NB4 (cell line): ENCODE results near the gene LCN15.
A peak's percentile ranks its signal among the peaks of the same experiment; 100 is the strongest.
"Not testable (repeated sequence)": the region's sequence is repeated elsewhere in the genome, so short reads cannot be mapped to it uniquely, and the experiment has no call there.

Experiments used
- DNase-seq: peaks from one replicate; pipeline ENCODE4 v3.0.0; 2010; ENCODE audit warnings: low read depth
- H3K4me3 ChIP-seq: one replicate; pipeline ENCODE4 v1.5.1; 2011; ENCODE audit warnings: mild to moderate bottlenecking, low read depth, low read length, moderate library complexity
- MAX ChIP-seq: IDR thresholded peaks from 2 replicates; pipeline ENCODE4 v1.6.1; 2011; ENCODE audit warnings: low read depth, low read length
- MYC ChIP-seq: IDR thresholded peaks from 2 replicates; pipeline ENCODE4 v1.6.1; 2011; ENCODE audit warnings: low read depth, low read length
- POLR2A ChIP-seq: IDR thresholded peaks from 2 replicates; pipeline ENCODE4 v1.6.1; 2011; ENCODE audit warnings: mild to moderate bottlenecking; ENCODE audit not compliant: insufficient read length; ENCODE audit errors: extremely low read depth
- TF ChIP-seq, protein P1 (sequence below): IDR thresholded peaks from one replicate; pipeline ENCODE4 v1.5.1; 2012; ENCODE audit warnings: low read depth, low read length

LCN15 gene

GRCh38 chr9:136789523-136789937 is 25.2 kb upstream of the LCN15 start:
- DNase-seq: no peak
- TF ChIP-seq, protein P1, sequence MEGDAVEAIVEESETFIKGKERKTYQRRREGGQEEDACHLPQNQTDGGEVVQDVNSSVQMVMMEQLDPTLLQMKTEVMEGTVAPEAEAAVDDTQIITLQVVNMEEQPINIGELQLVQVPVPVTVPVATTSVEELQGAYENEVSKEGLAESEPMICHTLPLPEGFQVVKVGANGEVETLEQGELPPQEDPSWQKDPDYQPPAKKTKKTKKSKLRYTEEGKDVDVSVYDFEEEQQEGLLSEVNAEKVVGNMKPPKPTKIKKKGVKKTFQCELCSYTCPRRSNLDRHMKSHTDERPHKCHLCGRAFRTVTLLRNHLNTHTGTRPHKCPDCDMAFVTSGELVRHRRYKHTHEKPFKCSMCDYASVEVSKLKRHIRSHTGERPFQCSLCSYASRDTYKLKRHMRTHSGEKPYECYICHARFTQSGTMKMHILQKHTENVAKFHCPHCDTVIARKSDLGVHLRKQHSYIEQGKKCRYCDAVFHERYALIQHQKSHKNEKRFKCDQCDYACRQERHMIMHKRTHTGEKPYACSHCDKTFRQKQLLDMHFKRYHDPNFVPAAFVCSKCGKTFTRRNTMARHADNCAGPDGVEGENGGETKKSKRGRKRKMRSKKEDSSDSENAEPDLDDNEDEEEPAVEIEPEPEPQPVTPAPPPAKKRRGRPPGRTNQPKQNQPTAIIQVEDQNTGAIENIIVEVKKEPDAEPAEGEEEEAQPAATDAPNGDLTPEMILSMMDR: no peak
- TF ChIP-seq POLR2A (no peak), MYC (no peak), MAX (no peak)
- H3K4me3 ChIP-seq: no peak overlapping the region

- DNase-seq, H3K4me3 ChIP-seq: not testable (repeated sequence)
These were observed 24.6 kb upstream of the LCN15 start for GRCh38 chr9:136788644-136789522.

DNA sequence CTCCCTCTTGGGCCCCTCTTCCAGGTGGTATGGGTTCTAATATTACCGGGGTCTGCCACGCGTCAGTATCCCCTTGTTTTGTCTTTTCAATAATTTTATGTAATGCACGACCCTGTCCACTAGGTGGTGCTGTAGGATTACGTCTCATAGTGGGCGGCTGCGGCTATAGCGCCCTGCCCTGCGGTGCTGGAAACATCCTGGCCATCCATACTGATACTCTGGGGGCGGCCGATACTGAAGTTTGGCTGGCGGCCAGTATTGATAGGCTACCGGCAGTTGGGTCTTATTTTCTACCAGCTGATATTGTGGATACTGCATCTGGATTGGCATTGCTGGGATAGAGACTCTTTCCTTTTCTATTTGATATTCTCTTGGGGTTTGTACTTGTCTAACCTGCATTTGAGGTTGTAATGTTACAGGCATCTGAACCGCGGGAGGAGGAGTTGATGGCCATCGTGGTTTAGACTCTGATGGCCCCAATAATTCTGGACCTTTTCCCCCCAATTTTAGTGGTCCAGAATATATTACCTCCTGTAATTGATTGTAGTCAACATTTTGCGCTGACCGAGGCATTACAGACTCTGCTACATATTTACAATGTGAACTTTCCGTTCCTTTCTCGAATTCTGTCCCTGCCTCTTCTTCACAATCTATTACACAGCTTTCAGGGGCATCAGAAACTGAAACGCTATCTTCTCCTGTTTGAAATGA is 23.5 kb upstream of the LCN15 start:
- no peak for TF ChIP-seq POLR2A
- no peak for TF ChIP-seq MYC
- no peak for TF ChIP-seq MAX
- TF ChIP-seq, protein P1: peak; percentile 62
- peak overlapping the region; percentile 36 for H3K4me3 ChIP-seq
- DNase-seq: peak; percentile 82

- H3K4me3 ChIP-seq, DNase-seq: not testable (repeated sequence)
These were observed 22.7 kb upstream of the LCN15 start for GRCh38 chr9:136786983-136787382.

DNA sequence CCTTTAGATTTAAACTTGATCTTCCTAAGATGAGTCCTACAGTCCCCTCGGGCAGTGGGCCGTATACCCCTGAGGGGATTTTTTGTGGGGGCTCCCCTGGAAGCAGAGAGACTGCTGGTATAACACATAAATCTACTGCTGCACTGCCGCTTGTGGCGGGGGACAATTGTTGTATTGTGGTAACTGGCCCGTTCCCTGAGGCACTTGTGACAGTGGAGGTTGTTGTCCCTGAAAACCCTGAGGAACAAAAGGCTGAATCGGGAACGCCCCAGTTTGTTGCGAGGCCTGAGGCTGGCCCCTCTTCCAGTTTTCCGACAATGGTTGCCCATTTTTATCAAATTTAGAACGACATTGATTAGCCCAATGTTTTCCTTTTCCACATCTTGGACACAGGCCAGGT is 22.1 kb upstream of the LCN15 start:
- no peak for TF ChIP-seq MAX
- TF ChIP-seq MYC: no peak
- no peak for TF ChIP-seq POLR2A
- TF ChIP-seq, protein P1: no peak
- no peak overlapping the region for H3K4me3 ChIP-seq
- no peak for DNase-seq

GRCh38 chr9:136785565-136786355 is 21.4 kb upstream of the LCN15 start:
- not testable (repeated sequence) for H3K4me3 ChIP-seq, DNase-seq

- DNase-seq: no peak
- no peak overlapping the region for H3K4me3 ChIP-seq
- no peak for TF ChIP-seq MAX
- TF ChIP-seq MYC: no peak
- TF ChIP-seq, protein P1: no peak
- no peak for TF ChIP-seq POLR2A
These were observed 20.7 kb upstream of the LCN15 start for GRCh38 chr9:136784997-136785361.
